ENCODE measurements around the gene CD36.

The CD36 gene

DNA sequence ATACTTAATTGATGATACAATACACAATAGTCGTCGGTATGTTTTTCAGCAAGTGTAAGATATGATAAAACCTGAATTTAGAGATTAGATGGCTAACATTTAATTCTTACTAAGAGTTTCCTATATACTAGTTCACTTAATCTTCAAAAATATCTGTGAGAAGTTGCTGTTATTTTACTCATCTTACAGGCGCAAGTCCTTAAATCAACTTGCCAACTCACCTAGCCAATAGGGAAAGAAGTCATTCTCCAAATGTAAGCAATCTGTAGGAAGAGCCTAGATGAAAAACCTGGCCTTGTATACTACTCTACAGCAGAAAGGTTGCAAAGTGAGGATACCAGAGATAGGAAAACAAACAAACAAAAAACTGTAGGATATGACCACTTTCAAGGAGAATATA lies 10.6 kb downstream of the CD36 start:
- CTCF ChIA-PET, result no interaction called here
- H3K27ac ChIP-seq (ENCODE audit: extremely low read depth, low read depth, low read length), result no peak overlapping the region
- H3K4me3 ChIP-seq (ENCODE audit: low read depth, low read length), result no peak overlapping the region
- TF ChIP-seq ZXDB (tag by site-specific recombination; IDR thresholded peaks at IDR 0.05) (no peak), ZNF184 (tag by site-specific recombination; IDR thresholded peaks at IDR 0.05) (no peak), ZNF521 (tag by site-specific recombination; IDR thresholded peaks at IDR 0.05) (no peak), ZNF610 (tag by site-specific recombination; IDR thresholded peaks at IDR 0.05; ENCODE audit: borderline replicate concordance) (no peak), ZNF350 (tag by site-specific recombination; IDR thresholded peaks at IDR 0.05) (no peak), ZNF133 (tag by site-specific recombination; IDR thresholded peaks at IDR 0.05) (no peak)
- no peaks in the 10 kb centered on the region for H3K9me3 ChIP-seq (ENCODE audit: control insufficient read depth, insufficient read depth, low read depth, low read length)
- peaks cover 1% of the 10 kb centered on the region; the same call in 1 of the 2 replicates for H3K4me1 ChIP-seq (ENCODE audit: control insufficient read depth, insufficient read depth, low read length)
- POLR2A ChIA-PET, result no interaction called here
- no peaks in the 10 kb centered on the region for H3K36me3 ChIP-seq (ENCODE audit: control insufficient read depth in 2 of 2, insufficient read depth in 1 of 2, low read length in 2 of 2)

DNA sequence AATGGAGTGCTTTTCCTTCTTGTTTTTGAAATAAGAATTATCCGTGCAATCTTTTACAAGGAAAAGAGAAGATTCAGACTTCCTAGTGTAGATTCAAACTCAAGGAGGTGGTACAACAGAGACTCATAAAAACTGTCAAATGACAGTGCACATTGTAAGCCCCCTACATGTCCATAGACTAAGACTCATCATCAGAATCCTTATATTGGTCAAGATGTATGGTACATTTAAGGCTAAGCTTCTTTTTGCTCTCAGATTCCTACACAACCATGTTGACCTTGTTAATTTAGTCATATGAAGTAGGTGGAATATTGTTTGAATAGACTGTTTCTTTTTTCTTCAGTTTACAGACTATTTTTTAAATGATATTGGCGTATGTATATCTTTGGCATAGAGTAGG lies 11.6 kb downstream of the CD36 start:
- POLR2A ChIA-PET, result no interaction called here
- no peaks in the 10 kb centered on the region for H3K36me3 ChIP-seq (ENCODE audit: control insufficient read depth in 2 of 2, insufficient read depth in 1 of 2, low read length in 2 of 2)
- H3K4me3 ChIP-seq (ENCODE audit: low read depth, low read length), result no peak overlapping the region
- no peaks in the 10 kb centered on the region for H3K4me1 ChIP-seq (ENCODE audit: control insufficient read depth, insufficient read depth, low read length)
- H3K9me3 ChIP-seq (ENCODE audit: control insufficient read depth, insufficient read depth, low read depth, low read length), result no peaks in the 10 kb centered on the region
- CTCF ChIA-PET, result interaction anchor here (0.6 kb wide), 3 partner anchors 42 to 201 kb away, joined by 3 to 4 read pairs (median 3); no protein-coding TSS in a partner anchor
- TF ChIP-seq ZBTB21 (tag by site-specific recombination; IDR thresholded peaks at IDR 0.05) (no peak), ZNF146 (tag by site-specific recombination; IDR thresholded peaks at IDR 0.05) (no peak), ZNF169 (tag by site-specific recombination; IDR thresholded peaks at IDR 0.05) (no peak), ZNF549 (tag by site-specific recombination; IDR thresholded peaks at IDR 0.05) (no peak), ZNF596 (tag by site-specific recombination; IDR thresholded peaks at IDR 0.05) (no peak), ZNF335 (tag by site-specific recombination; conservative IDR thresholded peaks at IDR 0.05) (no peak), ZNF223 (tag by site-specific recombination; IDR thresholded peaks at IDR 0.05) (no peak), BCL11B (tag by site-specific recombination; IDR thresholded peaks at IDR 0.05; ENCODE audit: low read depth) (no peak), KLF1 (tag by site-specific recombination; IDR thresholded peaks at IDR 0.05) (no peak), ZNF768 (tag by site-specific recombination; IDR thresholded peaks at IDR 0.05) (no peak), ZNF521 (tag by site-specific recombination; IDR thresholded peaks at IDR 0.05) (no peak)
- TF ChIP-seq, protein P1, sequence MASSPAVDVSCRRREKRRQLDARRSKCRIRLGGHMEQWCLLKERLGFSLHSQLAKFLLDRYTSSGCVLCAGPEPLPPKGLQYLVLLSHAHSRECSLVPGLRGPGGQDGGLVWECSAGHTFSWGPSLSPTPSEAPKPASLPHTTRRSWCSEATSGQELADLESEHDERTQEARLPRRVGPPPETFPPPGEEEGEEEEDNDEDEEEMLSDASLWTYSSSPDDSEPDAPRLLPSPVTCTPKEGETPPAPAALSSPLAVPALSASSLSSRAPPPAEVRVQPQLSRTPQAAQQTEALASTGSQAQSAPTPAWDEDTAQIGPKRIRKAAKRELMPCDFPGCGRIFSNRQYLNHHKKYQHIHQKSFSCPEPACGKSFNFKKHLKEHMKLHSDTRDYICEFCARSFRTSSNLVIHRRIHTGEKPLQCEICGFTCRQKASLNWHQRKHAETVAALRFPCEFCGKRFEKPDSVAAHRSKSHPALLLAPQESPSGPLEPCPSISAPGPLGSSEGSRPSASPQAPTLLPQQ (tag by site-specific recombination; IDR thresholded peaks at IDR 0.05), result no peak
- H3K27ac ChIP-seq (ENCODE audit: extremely low read depth, low read depth, low read length), result no peak overlapping the region

DNA sequence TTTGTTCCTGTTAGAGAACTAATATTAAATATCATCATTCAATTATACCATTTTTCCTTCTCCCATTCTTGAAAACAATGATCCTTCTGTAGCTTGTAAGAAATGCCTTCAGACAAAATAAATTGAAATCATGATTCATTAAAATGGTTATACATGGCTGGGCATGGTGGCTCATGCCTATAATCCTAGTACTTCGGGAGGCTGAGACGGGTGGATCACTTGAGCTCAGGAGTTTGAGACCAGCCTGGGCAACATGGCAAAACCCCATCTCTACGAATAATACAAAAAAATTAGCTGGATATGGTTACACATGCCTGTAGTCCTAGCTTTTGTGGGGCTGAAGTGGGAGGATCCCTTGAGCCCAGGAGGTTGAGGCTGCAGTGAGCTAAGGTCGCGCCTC lies 13.0 kb downstream of the CD36 start:
- CTCF ChIA-PET, result interaction anchor here (0.6 to 1.9 kb wide), 4 partner anchors 10 to 223 kb away, joined by 3 to 9 read pairs (median 4); no protein-coding TSS in a partner anchor
- H3K4me1 ChIP-seq (ENCODE audit: control insufficient read depth, insufficient read depth, low read length), result no peaks in the 10 kb centered on the region
- POLR2A ChIA-PET, result no interaction called here

More for the DNA sequence above, 13.0 kb downstream of the CD36 start:
- no peak overlapping the region for H3K27ac ChIP-seq (ENCODE audit: extremely low read depth, low read depth, low read length)
- no peaks in the 10 kb centered on the region for H3K36me3 ChIP-seq (ENCODE audit: control insufficient read depth in 2 of 2, insufficient read depth in 1 of 2, low read length in 2 of 2)
- H3K9me3 ChIP-seq (ENCODE audit: control insufficient read depth, insufficient read depth, low read depth, low read length), result no peaks in the 10 kb centered on the region
- TF ChIP-seq TRIM28 (IDR thresholded peaks at IDR 0.05; ENCODE audit: borderline replicate concordance, low read length), result no peak
- TF ChIP-seq, protein P2, sequence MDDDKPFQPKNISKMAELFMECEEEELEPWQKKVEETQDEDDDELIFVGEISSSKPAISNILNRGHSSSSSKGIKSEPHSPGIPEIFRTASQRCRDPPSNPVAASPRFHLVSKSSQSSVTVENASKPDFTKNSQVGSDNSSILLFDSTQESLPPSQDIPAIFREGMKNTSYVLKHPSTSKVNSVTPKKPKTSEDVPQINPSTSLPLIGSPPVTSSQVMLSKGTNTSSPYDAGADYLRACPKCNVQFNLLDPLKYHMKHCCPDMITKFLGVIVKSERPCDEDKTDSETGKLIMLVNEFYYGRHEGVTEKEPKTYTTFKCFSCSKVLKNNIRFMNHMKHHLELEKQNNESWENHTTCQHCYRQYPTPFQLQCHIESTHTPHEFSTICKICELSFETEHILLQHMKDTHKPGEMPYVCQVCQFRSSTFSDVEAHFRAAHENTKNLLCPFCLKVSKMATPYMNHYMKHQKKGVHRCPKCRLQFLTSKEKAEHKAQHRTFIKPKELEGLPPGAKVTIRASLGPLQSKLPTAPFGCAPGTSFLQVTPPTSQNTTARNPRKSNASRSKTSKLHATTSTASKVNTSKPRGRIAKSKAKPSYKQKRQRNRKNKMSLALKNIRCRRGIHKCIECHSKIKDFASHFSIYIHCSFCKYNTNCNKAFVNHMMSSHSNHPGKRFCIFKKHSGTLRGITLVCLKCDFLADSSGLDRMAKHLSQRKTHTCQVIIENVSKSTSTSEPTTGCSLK (tag by site-specific recombination; IDR thresholded peaks at IDR 0.05), result no peak
- TF ChIP-seq, protein P3, sequence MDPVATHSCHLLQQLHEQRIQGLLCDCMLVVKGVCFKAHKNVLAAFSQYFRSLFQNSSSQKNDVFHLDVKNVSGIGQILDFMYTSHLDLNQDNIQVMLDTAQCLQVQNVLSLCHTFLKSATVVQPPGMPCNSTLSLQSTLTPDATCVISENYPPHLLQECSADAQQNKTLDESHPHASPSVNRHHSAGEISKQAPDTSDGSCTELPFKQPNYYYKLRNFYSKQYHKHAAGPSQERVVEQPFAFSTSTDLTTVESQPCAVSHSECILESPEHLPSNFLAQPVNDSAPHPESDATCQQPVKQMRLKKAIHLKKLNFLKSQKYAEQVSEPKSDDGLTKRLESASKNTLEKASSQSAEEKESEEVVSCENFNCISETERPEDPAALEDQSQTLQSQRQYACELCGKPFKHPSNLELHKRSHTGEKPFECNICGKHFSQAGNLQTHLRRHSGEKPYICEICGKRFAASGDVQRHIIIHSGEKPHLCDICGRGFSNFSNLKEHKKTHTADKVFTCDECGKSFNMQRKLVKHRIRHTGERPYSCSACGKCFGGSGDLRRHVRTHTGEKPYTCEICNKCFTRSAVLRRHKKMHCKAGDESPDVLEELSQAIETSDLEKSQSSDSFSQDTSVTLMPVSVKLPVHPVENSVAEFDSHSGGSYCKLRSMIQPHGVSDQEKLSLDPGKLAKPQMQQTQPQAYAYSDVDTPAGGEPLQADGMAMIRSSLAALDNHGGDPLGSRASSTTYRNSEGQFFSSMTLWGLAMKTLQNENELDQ (tag by site-specific recombination; IDR thresholded peaks at IDR 0.05; ENCODE audit: low read depth), result no peak
- H3K4me3 ChIP-seq (ENCODE audit: low read depth, low read length), result no peak overlapping the region
